HepG2 (cell line): ENCODE results near the gene ANKRD62. TPM values are rescaled to one million over a fixed set of nuclear protein-coding genes. Genes with fewer than 3 reads are reported as not detected.

Source experiments
- ATAC-seq: fragments of 200-7000 bp; cut with Tn5 transposase; 3 replicates; pipeline ENCODE4 v1.9.1; 2020; ENCODE audit warnings: mild to moderate bottlenecking, moderate library complexity
- BruUV-seq: library from RNA; stranded (reverse); fragments of 400-500 nt; replicated peaks from 2 replicates; lab custom pipeline; 2021; lab: Mats Ljungman, UMichigan
- CTCF ChIA-PET: fragments of 300-600 bp; formaldehyde crosslinking; extraction: SDS; loops from one replicate; lab custom pipeline; 2021; ENCODE audit warnings: low total read pairs, inconsistent platforms, low intra/inter-chr PET ratio; lab: Yijun Ruan, JAX
- POLR2A ChIA-PET: fragments of 350-600 bp; sonication (Branson Sonifier 250); formaldehyde crosslinking; loops from one replicate; lab custom pipeline; 2020; ENCODE audit warnings: antibody characterized with exemption, inconsistent platforms; lab: Yijun Ruan, JAX
- DNase-seq: peaks from one replicate; pipeline ENCODE4 v3.0.0-alpha.2; 2015; ENCODE audit warnings: low spot score
- FAIRE-seq: peaks from 3 replicates; lab custom pipeline; 2011; peaks lifted over from hg19 to GRCh38; lab: Jason Lieb, UNC
- H2AFZ ChIP-seq: one replicate; pipeline ENCODE4 v1.6.1; 2011; ENCODE audit warnings: low read length, inconsistent platforms
- H3K27ac ChIP-seq: fragments of 300-600 bp; 3 replicates; pipeline ENCODE4 v1.8.0; 2011; ENCODE audit warnings: mixed run types, mild to moderate bottlenecking, mixed read lengths, low read length, inconsistent platforms; ENCODE audit not compliant: insufficient read depth; ENCODE audit errors: extremely low read length
- H3K27me3 ChIP-seq, 2 experiments: fragments of 200-600 bp in 1 of 2; 2 replicates in 1 of 2; 3 replicates in 1 of 2; pipeline versions ENCODE4 v1.6.0 to v1.8.0; 2011; ENCODE audit warnings: low read length in 2 of 2, mild to moderate bottlenecking in 2 of 2, moderate library complexity in 2 of 2, inconsistent platforms in 1 of 2; ENCODE audit not compliant: insufficient read depth in 2 of 2, control insufficient read depth in 1 of 2
- H3K36me3 ChIP-seq, 2 experiments: fragments of 200-600 bp in 1 of 2; replicated peaks in 1 of 2; 2 replicates in 1 of 2; 3 replicates in 1 of 2; pipeline versions ENCODE4 v1.5.1 to v1.8.0; 2011; ENCODE audit warnings: low read length in 2 of 2, inconsistent platforms in 1 of 2; ENCODE audit not compliant: insufficient read depth in 2 of 2, control insufficient read depth in 1 of 2
- H3K4me1 ChIP-seq: 2 replicates; pipeline ENCODE4 v1.5.1; 2012; ENCODE audit warnings: low read length, inconsistent platforms; ENCODE audit not compliant: insufficient read depth
- H3K4me2 ChIP-seq: 2 replicates; pipeline ENCODE4 v1.6.0; 2011; ENCODE audit warnings: low read depth, low read length, inconsistent platforms
- H3K4me3 ChIP-seq, 3 experiments: fragments of 200-600 bp in 1 of 3; sonication (generic), shearing (Covaris generic) in 1 of 3; replicated peaks in 1 of 3; 2 replicates each; pipeline ENCODE4 v1.5.1; 2011 to 2016; ENCODE audit warnings: low read length in 3 of 3, inconsistent platforms in 2 of 3, low read depth in 2 of 3, mild to moderate bottlenecking in 2 of 3, control low read depth in 1 of 3, mixed read lengths in 1 of 3; ENCODE audit not compliant: insufficient read depth in 1 of 3
- H3K79me2 ChIP-seq: one replicate; pipeline ENCODE4 v1.6.1; 2011; ENCODE audit warnings: low read length, inconsistent platforms; ENCODE audit not compliant: insufficient read depth
- H3K9ac ChIP-seq: 2 replicates; pipeline ENCODE4 v1.6.0; 2011; ENCODE audit warnings: mild to moderate bottlenecking, low read depth, low read length, inconsistent platforms; ENCODE audit not compliant: insufficient read depth
- H3K9me3 ChIP-seq: 2 replicates; pipeline ENCODE4 v1.5.1; 2012; ENCODE audit warnings: mild to moderate bottlenecking, low read length
- H4K20me1 ChIP-seq: 2 replicates; pipeline ENCODE4 v1.6.0; 2011; ENCODE audit warnings: inconsistent platforms, mild to moderate bottlenecking, low read length, moderate library complexity; ENCODE audit not compliant: insufficient read depth
- MTA1 ChIP-seq: sonication (generic); formaldehyde crosslinking; IDR thresholded peaks from 2 replicates; pipeline ENCODE4 v1.4.0; 2020; ENCODE audit warnings: missing genetic modification reagents, mild to moderate bottlenecking, borderline replicate concordance
- RFX3 ChIP-seq: IDR thresholded peaks from 2 replicates; pipeline ENCODE4 v1.6.1; 2016; ENCODE audit warnings: missing biosample characterization, missing genetic modification reagents
- SATB2 ChIP-seq: sonication (generic); formaldehyde crosslinking; IDR thresholded peaks from 2 replicates; pipeline ENCODE4 v1.5.0; 2020; ENCODE audit warnings: missing genetic modification reagents
- SRSF1 ChIP-seq: fragments of 200-400 bp; formaldehyde crosslinking; optimal IDR thresholded peaks from 2 replicates; pipeline ENCODE3; 2017; ENCODE audit warnings: mild to moderate bottlenecking, low read depth, low read length, moderate library complexity
- SRSF4 ChIP-seq: fragments of 200-400 bp; formaldehyde crosslinking; IDR thresholded peaks from one replicate; pipeline ENCODE4 v1.6.1; 2018; ENCODE audit warnings: mild to moderate bottlenecking, low read depth, low read length, moderate library complexity; ENCODE audit not compliant: poor library complexity, severe bottlenecking
- TCF7 ChIP-seq: sonication (generic); IDR thresholded peaks from 2 replicates; pipeline ENCODE4 v1.6.1; 2016; ENCODE audit warnings: antibody characterized with exemption, low read depth
- YEATS4 ChIP-seq: sonication (generic); formaldehyde crosslinking; IDR thresholded peaks from 2 replicates; pipeline ENCODE4 v1.4.0; 2020; ENCODE audit warnings: missing genetic modification reagents, borderline replicate concordance
- ZBTB38 ChIP-seq: sonication (generic); formaldehyde crosslinking; IDR thresholded peaks from 2 replicates; pipeline ENCODE4 v1.5.1; 2020; ENCODE audit warnings: mild to moderate bottlenecking, missing genetic modification reagents
- ZHX2 ChIP-seq, 2 experiments: sonication (generic) in 1 of 2; formaldehyde crosslinking in 1 of 2; IDR thresholded peaks; 2 replicates each; pipeline versions ENCODE4 v1.6.1 to v1.9.0; 2014 to 2022; ENCODE audit warnings: antibody characterized with exemption in 1 of 2, borderline replicate concordance in 1 of 2, inconsistent platforms in 1 of 2, low read depth in 1 of 2, missing genetic modification reagents in 1 of 2
- ZMYM4 ChIP-seq: sonication (generic); formaldehyde crosslinking; IDR thresholded peaks from 2 replicates; pipeline ENCODE4 v1.8.1; 2023; ENCODE audit warnings: mild to moderate bottlenecking, missing genetic modification reagents
- ZNF256 ChIP-seq: sonication (generic); formaldehyde crosslinking; conservative IDR thresholded peaks from 2 replicates; pipeline ENCODE4 v1.4.0; 2020; ENCODE audit warnings: missing genetic modification reagents
- ZNF260 ChIP-seq: sonication (generic); formaldehyde crosslinking; IDR thresholded peaks from 2 replicates; pipeline ENCODE4 v1.4.0; 2020; ENCODE audit warnings: missing genetic modification reagents, low read depth, mild to moderate bottlenecking, borderline replicate concordance
- ZNF329 ChIP-seq: sonication (generic); formaldehyde crosslinking; IDR thresholded peaks from 2 replicates; pipeline ENCODE4 v1.9.0; 2021; ENCODE audit warnings: low read depth, mild to moderate bottlenecking, missing genetic modification reagents
- ZNF414 ChIP-seq: sonication (generic); formaldehyde crosslinking; IDR thresholded peaks from 2 replicates; pipeline ENCODE4 v1.5.0; 2020; ENCODE audit warnings: missing genetic modification reagents
- ZNF574 ChIP-seq: sonication (generic); formaldehyde crosslinking; IDR thresholded peaks from 2 replicates; pipeline ENCODE4 v1.4.0; 2020; ENCODE audit warnings: missing genetic modification reagents
- ZNF703 ChIP-seq: sonication (generic); formaldehyde crosslinking; IDR thresholded peaks from 2 replicates; pipeline ENCODE4 v1.5.1; 2020; ENCODE audit warnings: missing genetic modification reagents, mild to moderate bottlenecking, moderate library complexity, borderline replicate concordance
- WGBS: methylation state at CpG from one replicate; pipeline ENCODE4 v1.1.6; 2017; ENCODE audit warnings: low lambda C conversion rate; 5-methylcytosine and 5-hydroxymethylcytosine counted together
- in situ Hi-C: cut with HindIII; loops from 2 replicates; pipeline ENCODE4 v1.10.0; 2017; ENCODE audit warnings: low pct_unique_long_range_greater_than_20kb; ENCODE audit not compliant: extremely low pct_ligation_motif_present
- intact Hi-C: fragments of 100-400 bp; cut with micrococcal nuclease; formaldehyde crosslinking; loops from one replicate; pipeline ENCODE4 v1.10.0; 2022; ENCODE audit not compliant: unreplicated experiment
- polyA plus RNA-seq, 8 experiments: library from polyadenylated mRNA; depleted of rRNA in 3 of 8; stranded (reverse) in 7 of 8; unstranded in 1 of 8; fragments of >200 nt; fragmentation: Illumina TruSeq in 4 of 8; extraction: Trizol in 4 of 8; gene quantifications; 2 replicates each; pipeline versions ENCODE4 v1.2.1 to v1.2.3, GENCODE V29; 2011 to 2016; ENCODE audit warnings: low read depth in 4 of 8, missing spikeins in 1 of 8, mixed read lengths in 1 of 8; ENCODE audit not compliant: insufficient read depth in 1 of 8
- total RNA-seq, 5 experiments: library from RNA; depleted of rRNA; stranded (reverse); fragments of >200 nt; fragmentation: Illumina TruSeq; extraction: Trizol; gene quantifications; 2 replicates each; pipeline ENCODE4 v1.2.3, GENCODE V29; 2016; ENCODE audit warnings: low read depth in 1 of 5

The ANKRD62 gene
- total and polyA plus RNA-seq, 2 of the 13 experiments (the other 11 are each of a cell fraction or from before 2014, with no cell fraction given): not detected

- H2AFZ ChIP-seq: no peak overlapping the region
- ChIA-PET POLR2A (no interaction called here), CTCF (no interaction called here)
- no peaks in the 10 kb centered on the region for H3K79me2 ChIP-seq
- intact Hi-C loops: no loop called here
- in situ Hi-C loops: no loop called here
- H3K27me3 ChIP-seq: peaks cover 0 to 6% of the 10 kb centered on the region in 2 experiments; a peak in 1 of 5 replicates
- DNase-seq: no peak
- no peaks in the 10 kb centered on the region for H3K36me3 ChIP-seq
- H3K9ac ChIP-seq: no peak overlapping the region
- BruUV-seq: no TSS peak
- FAIRE-seq: no peak
- no peak overlapping the region for H3K4me3 ChIP-seq
- H3K27ac ChIP-seq: no peak overlapping the region
- WGBS: 19% methylated on average over 5 of the region's 5 CpGs
- H3K4me2 ChIP-seq: no peak overlapping the region
- H3K4me1 ChIP-seq: no peaks in the 10 kb centered on the region
- no peaks in the 10 kb centered on the region for H3K9me3 ChIP-seq
- no peak for ATAC-seq
- no peaks in the 10 kb centered on the region for H4K20me1 ChIP-seq
- TF ChIP-seq ZHX2 (IDR thresholded peaks at IDR 0.05; ENCODE audit: low read depth) (no peak), ZHX2 (CRISPR knock-in tag; IDR thresholded peaks at IDR 0.05; ENCODE audit: borderline replicate concordance) (no peak), YEATS4 (CRISPR knock-in tag) (no peak), ZMYM4 (CRISPR knock-in tag) (no peak), SRSF1 (no peak), SRSF4 (no peak), ZNF260 (CRISPR knock-in tag) (no peak), RFX3 (no peak), ZNF414 (CRISPR knock-in tag) (no peak), ZNF703 (CRISPR knock-in tag) (no peak), ZNF329 (CRISPR knock-in tag) (no peak), ZNF256 (CRISPR knock-in tag) (no peak), TCF7 (no peak), SATB2 (CRISPR knock-in tag) (no peak), ZNF574 (CRISPR knock-in tag) (no peak), MTA1 (no peak), ZBTB38 (CRISPR knock-in tag) (no peak)
Measured at GRCh38 chr18:12098374-12098773, 4.7 kb downstream of the ANKRD62 start.
